Measurements from ENCODE around the gene DEK.
"Not testable (repeated sequence)": the region's sequence is repeated elsewhere in the genome, so short reads cannot be mapped to it uniquely, and the experiment has no call there.

Gene DEK

DNA sequence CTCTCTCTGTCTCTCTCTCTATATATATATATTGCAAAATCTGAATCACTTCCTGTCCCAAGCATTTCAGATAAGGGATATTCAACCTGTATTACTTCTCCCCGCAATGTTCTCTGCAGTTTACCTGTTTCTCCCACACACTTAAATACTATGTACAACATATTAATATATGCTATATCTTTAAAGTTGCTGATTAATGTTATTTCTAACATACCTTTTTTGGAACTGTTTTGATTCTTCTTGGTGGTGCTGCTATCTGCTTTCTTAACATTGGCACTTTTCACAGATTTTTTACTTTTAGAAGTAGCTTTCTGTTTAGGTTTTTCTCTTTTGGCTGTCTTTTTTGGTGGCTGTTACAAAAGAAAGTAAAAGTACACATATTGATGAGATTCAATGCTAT lies 27.2 kb downstream of the DEK start:
- H3K27ac ChIP-seq (ENCODE audit: low read depth, low read length) = no peak overlapping the region
- no peak overlapping the region for H3K4me2 ChIP-seq (ENCODE audit: low read depth, low read length, poor library complexity, severe bottlenecking)
- peaks cover 65% of the 10 kb centered on the region for H4K20me1 ChIP-seq (ENCODE audit: low read depth, low read length)
- H3K9me2 ChIP-seq (replicated peaks; ENCODE audit: insufficient read depth, low read length) = no peaks in the 10 kb centered on the region
- peaks cover 93% of the 10 kb centered on the region for H3K79me2 ChIP-seq (ENCODE audit: insufficient read depth, low read length)
- no peak overlapping the region for H3K9ac ChIP-seq (ENCODE audit: low read length)
- H3K27me3 ChIP-seq (ENCODE audit: low read length) = no peaks in the 10 kb centered on the region
- no peaks in the 10 kb centered on the region for H3K9me3 ChIP-seq (ENCODE audit: insufficient read depth, low read length)
- peaks cover 76% of the 10 kb centered on the region for H3K36me3 ChIP-seq (ENCODE audit: low read length)
- TF ChIP-seq, protein P1, sequence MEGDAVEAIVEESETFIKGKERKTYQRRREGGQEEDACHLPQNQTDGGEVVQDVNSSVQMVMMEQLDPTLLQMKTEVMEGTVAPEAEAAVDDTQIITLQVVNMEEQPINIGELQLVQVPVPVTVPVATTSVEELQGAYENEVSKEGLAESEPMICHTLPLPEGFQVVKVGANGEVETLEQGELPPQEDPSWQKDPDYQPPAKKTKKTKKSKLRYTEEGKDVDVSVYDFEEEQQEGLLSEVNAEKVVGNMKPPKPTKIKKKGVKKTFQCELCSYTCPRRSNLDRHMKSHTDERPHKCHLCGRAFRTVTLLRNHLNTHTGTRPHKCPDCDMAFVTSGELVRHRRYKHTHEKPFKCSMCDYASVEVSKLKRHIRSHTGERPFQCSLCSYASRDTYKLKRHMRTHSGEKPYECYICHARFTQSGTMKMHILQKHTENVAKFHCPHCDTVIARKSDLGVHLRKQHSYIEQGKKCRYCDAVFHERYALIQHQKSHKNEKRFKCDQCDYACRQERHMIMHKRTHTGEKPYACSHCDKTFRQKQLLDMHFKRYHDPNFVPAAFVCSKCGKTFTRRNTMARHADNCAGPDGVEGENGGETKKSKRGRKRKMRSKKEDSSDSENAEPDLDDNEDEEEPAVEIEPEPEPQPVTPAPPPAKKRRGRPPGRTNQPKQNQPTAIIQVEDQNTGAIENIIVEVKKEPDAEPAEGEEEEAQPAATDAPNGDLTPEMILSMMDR (IDR thresholded peaks at IDR 0.05; ENCODE audit: insufficient read depth, low read length, poor library complexity, severe bottlenecking) = no peak
- no peak for TF ChIP-seq EZH2phosphoT487 (conservative IDR thresholded peaks at IDR 0.05; ENCODE audit: low read length)
- no peak overlapping the region for H2AFZ ChIP-seq (ENCODE audit: low read depth, low read length, severe bottlenecking)
- H3F3A ChIP-seq (ENCODE audit: insufficient read depth) = peaks cover 50% of the 10 kb centered on the region
- no peak overlapping the region for H3K4me3 ChIP-seq (ENCODE audit: insufficient read depth, low read length, poor library complexity, severe bottlenecking)

DNA sequence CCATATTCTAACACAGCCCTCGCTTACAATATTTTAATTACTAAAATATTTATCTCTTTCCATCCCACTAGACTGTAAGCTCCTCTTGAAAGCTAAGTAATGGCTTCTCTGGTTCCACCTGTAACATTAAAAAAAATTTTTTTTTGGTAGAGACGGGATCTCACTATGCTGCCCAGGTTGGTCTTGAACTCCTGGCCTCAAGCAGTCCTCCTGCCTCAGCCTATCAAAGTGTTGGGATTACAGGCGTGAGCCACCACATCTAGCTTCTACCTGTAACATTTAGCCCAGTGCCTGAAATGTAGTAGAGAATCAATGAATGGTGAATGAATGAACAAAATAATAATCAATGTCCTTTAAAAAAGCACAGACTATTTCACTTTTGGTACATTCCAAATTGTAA lies 28.8 kb downstream of the DEK start:
- no peaks in the 10 kb centered on the region for H3K9me3 ChIP-seq (ENCODE audit: insufficient read depth, low read length)
- no peak overlapping the region for H3K9ac ChIP-seq (ENCODE audit: low read length)
- H3K9me2 ChIP-seq (replicated peaks; ENCODE audit: insufficient read depth, low read length) = no peaks in the 10 kb centered on the region
- H2AFZ ChIP-seq (ENCODE audit: low read depth, low read length, severe bottlenecking) = no peak overlapping the region
- H3K79me2 ChIP-seq (ENCODE audit: insufficient read depth, low read length) = peaks cover 91% of the 10 kb centered on the region
- H3K27me3 ChIP-seq (ENCODE audit: low read length) = no peaks in the 10 kb centered on the region
- peaks cover 43% of the 10 kb centered on the region for H3F3A ChIP-seq (ENCODE audit: insufficient read depth)
- H4K20me1 ChIP-seq (ENCODE audit: low read depth, low read length) = peaks cover 56% of the 10 kb centered on the region
- TF ChIP-seq EZH2phosphoT487 (conservative IDR thresholded peaks at IDR 0.05; ENCODE audit: low read length) = no peak
- TF ChIP-seq, protein P1 (IDR thresholded peaks at IDR 0.05; ENCODE audit: insufficient read depth, low read length, poor library complexity, severe bottlenecking) = no peak
- no peak overlapping the region for H3K4me2 ChIP-seq (ENCODE audit: low read depth, low read length, poor library complexity, severe bottlenecking)
- no peak overlapping the region for H3K27ac ChIP-seq (ENCODE audit: low read depth, low read length)
- H3K36me3 ChIP-seq (ENCODE audit: low read length) = peaks cover 66% of the 10 kb centered on the region
- no peak overlapping the region for H3K4me3 ChIP-seq (ENCODE audit: insufficient read depth, low read length, poor library complexity, severe bottlenecking)

DNA sequence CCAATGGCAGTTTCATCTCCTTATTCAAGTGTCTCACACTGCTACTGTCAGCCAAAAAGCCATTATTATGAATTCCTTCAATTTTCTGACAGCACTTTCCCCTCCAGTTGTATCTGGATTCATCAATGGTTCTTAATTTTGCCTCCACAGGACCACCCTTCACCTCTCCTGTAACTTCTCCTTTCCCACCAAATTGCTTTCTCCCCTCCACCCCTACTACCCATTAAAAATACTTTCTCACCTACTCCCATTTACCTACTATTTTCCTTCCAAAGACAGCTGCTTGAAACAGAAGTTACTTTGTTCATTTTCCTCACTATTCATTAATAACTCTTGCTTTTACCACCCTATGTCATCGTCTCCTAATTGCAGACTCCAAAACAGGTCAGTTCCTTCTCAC lies 29.8 kb downstream of the DEK start:
- H3K27ac ChIP-seq (ENCODE audit: low read depth, low read length) = no peak overlapping the region
- H3K9me3 ChIP-seq (ENCODE audit: insufficient read depth, low read length) = no peaks in the 10 kb centered on the region
- peaks cover 81% of the 10 kb centered on the region for H3K79me2 ChIP-seq (ENCODE audit: insufficient read depth, low read length)
- peaks cover 56% of the 10 kb centered on the region for H3K36me3 ChIP-seq (ENCODE audit: low read length)
- no peak overlapping the region for H2AFZ ChIP-seq (ENCODE audit: low read depth, low read length, severe bottlenecking)
- no peak for TF ChIP-seq EZH2phosphoT487 (conservative IDR thresholded peaks at IDR 0.05; ENCODE audit: low read length)
- TF ChIP-seq, protein P1 (IDR thresholded peaks at IDR 0.05; ENCODE audit: insufficient read depth, low read length, poor library complexity, severe bottlenecking) = no peak
- peaks cover 38% of the 10 kb centered on the region for H3F3A ChIP-seq (ENCODE audit: insufficient read depth)
- no peak overlapping the region for H3K4me3 ChIP-seq (ENCODE audit: insufficient read depth, low read length, poor library complexity, severe bottlenecking)
- no peak overlapping the region for H3K9ac ChIP-seq (ENCODE audit: low read length)
- peaks cover 46% of the 10 kb centered on the region for H4K20me1 ChIP-seq (ENCODE audit: low read depth, low read length)
- no peaks in the 10 kb centered on the region for H3K27me3 ChIP-seq (ENCODE audit: low read length)
- no peak overlapping the region for H3K4me2 ChIP-seq (ENCODE audit: low read depth, low read length, poor library complexity, severe bottlenecking)
- no peaks in the 10 kb centered on the region for H3K9me2 ChIP-seq (replicated peaks; ENCODE audit: insufficient read depth, low read length)

DNA sequence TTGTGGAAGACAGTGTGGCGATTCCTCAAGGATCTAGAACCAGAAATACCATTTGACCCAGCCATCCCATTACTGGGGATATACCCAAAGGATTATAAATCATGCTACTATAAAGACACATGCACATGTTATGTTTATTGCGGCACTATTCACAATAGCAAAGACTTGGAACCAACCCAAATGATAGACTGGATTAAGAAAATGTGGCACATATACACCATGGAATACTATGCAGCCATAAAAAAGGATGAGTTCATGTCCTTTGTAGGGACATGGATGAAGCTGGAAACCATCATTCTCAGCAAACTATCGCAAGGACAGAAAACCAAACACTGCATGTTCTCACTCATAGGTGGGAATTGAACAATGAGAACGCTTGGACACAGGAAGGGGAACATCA lies 30.6 kb downstream of the DEK start:
- not testable (repeated sequence) for H2AFZ ChIP-seq (ENCODE audit: low read depth, low read length, severe bottlenecking); H3K9me2 ChIP-seq (replicated peaks; ENCODE audit: insufficient read depth, low read length); H3K9me3 ChIP-seq (ENCODE audit: insufficient read depth, low read length); H3K27ac ChIP-seq (ENCODE audit: low read depth, low read length); H3K4me2 ChIP-seq (ENCODE audit: low read depth, low read length, poor library complexity, severe bottlenecking); H3K4me3 ChIP-seq (ENCODE audit: insufficient read depth, low read length, poor library complexity, severe bottlenecking); H3K27me3 ChIP-seq (ENCODE audit: low read length); H3K9ac ChIP-seq (ENCODE audit: low read length)
- peaks cover 42% of the 10 kb centered on the region for H4K20me1 ChIP-seq (ENCODE audit: low read depth, low read length)
- H3K36me3 ChIP-seq (ENCODE audit: low read length) = peaks cover 53% of the 10 kb centered on the region
- peaks cover 76% of the 10 kb centered on the region for H3K79me2 ChIP-seq (ENCODE audit: insufficient read depth, low read length)
- H3F3A ChIP-seq (ENCODE audit: insufficient read depth) = peaks cover 35% of the 10 kb centered on the region

DNA sequence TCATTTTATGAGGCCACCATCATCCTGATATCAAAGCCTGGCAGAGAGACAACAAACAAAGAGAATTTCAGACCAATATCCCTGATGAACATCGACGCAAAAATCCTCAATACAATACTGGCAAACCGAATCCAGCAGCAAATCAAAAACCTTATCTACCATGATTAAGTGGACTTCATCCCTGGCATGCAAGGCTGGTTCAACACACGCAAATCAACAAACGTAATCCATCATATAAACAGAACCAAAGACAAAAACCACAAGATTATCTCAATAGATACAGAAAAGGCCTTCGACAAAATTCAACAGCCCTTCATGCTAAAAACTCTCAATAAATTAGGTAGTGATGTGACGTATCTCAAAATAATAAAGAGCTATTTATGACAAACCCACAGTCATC lies 32.5 kb downstream of the DEK start:
- Histone ChIP-seq H3K79me2 (ENCODE audit: insufficient read depth, low read length) (peaks cover 70% of the 10 kb centered on the region), H3K36me3 (ENCODE audit: low read length) (peaks cover 46% of the 10 kb centered on the region)

DNA sequence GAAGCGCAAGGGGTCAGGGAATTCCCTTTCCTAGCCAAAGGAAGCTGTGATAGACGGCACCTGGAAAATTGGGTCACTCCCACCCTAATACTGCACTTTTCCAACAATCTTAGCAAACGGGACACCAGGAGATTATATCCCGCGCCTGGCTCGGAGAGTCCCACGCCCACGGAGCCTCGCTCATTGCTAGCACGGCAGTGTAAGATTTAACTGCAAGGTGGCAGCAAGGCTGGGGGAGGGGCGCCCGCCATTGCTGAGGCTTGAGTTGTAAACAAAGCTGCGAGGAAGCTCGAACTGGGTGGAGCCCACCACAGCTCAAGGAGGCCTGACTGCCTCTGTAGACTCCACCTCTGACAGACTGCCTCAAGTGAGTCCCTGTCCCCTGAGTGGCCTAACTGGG lies 35.7 kb downstream of the DEK start:
- H2AFZ ChIP-seq (ENCODE audit: low read depth, low read length, severe bottlenecking); H3K27ac ChIP-seq (ENCODE audit: low read depth, low read length); H3K4me3 ChIP-seq (ENCODE audit: insufficient read depth, low read length, poor library complexity, severe bottlenecking); H3K9me2 ChIP-seq (replicated peaks; ENCODE audit: insufficient read depth, low read length); H3K9ac ChIP-seq (ENCODE audit: low read length); H3K4me2 ChIP-seq (ENCODE audit: low read depth, low read length, poor library complexity, severe bottlenecking); H3K27me3 ChIP-seq (ENCODE audit: low read length); H3K9me3 ChIP-seq (ENCODE audit: insufficient read depth, low read length): not testable (repeated sequence)
- peaks cover 38% of the 10 kb centered on the region for H3F3A ChIP-seq (ENCODE audit: insufficient read depth)
- H3K36me3 ChIP-seq (ENCODE audit: low read length) = peaks cover 48% of the 10 kb centered on the region
- H3K79me2 ChIP-seq (ENCODE audit: insufficient read depth, low read length) = peaks cover 49% of the 10 kb centered on the region
- peaks cover 46% of the 10 kb centered on the region for H4K20me1 ChIP-seq (ENCODE audit: low read depth, low read length)

More for the DNA sequence above, 32.5 kb downstream of the DEK start:
- not testable (repeated sequence) for H3K27ac ChIP-seq (ENCODE audit: low read depth, low read length); H3K4me2 ChIP-seq (ENCODE audit: low read depth, low read length, poor library complexity, severe bottlenecking); H3K4me3 ChIP-seq (ENCODE audit: insufficient read depth, low read length, poor library complexity, severe bottlenecking); H3K9me2 ChIP-seq (replicated peaks; ENCODE audit: insufficient read depth, low read length); H3K27me3 ChIP-seq (ENCODE audit: low read length); H2AFZ ChIP-seq (ENCODE audit: low read depth, low read length, severe bottlenecking); H3K9me3 ChIP-seq (ENCODE audit: insufficient read depth, low read length); H3K9ac ChIP-seq (ENCODE audit: low read length)
- Histone ChIP-seq H3F3A (ENCODE audit: insufficient read depth) (peaks cover 34% of the 10 kb centered on the region), H4K20me1 (ENCODE audit: low read depth, low read length) (peaks cover 43% of the 10 kb centered on the region)
